ENCODE measurements around the gene CCDC92.

Gene CCDC92, protein sequence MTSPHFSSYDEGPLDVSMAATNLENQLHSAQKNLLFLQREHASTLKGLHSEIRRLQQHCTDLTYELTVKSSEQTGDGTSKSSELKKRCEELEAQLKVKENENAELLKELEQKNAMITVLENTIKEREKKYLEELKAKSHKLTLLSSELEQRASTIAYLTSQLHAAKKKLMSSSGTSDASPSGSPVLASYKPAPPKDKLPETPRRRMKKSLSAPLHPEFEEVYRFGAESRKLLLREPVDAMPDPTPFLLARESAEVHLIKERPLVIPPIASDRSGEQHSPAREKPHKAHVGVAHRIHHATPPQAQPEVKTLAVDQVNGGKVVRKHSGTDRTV

DNA sequence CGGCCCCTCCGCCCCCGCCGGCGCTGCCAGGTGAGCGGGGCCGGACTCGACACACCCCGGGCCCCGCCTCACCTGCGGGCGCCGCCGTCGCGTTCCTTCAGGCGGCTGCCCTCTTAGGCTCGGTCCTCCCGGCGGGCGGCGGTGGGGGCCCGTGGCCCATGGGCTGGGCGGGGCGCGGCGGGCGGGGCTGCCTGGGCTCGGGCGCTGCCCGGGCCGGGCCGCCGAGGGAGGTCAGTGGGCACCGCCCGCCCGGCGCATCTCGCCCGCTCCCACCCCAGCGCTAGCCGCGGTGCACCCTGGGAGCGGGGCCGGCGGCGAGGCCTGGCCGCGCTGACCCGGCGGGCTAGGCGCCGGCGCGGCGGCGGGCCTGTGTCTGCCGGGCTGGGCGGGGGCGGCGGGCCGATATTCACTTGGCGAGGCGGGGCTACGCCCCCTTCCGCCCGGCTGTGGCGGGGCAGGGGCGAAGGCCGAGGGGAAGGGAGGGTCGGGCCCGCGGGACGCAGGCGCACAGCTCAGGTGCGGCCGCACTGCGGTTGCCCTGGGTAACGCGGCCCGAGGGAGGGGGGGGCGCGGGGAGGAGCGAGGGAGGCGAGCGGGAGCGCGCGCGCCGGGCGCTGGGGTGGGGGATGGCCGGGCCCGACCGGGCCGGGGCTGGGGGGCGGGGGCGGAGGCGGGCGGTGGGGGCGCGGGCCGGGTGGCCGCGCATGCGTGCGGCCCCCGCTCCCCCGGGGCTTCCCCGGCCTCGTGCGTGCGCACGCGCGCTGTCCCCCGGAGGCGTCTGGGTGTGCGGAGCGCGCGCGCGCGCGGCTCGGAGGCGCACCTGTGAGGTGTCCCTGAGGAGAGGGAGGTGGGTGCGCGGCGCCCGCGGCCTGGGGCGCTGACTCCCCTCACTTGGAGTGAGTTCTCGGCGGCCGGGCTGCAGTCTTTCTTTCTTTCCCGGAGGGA is at the start of gene CCDC92, which contains the start of gene ZNF664:
Gene CCDC92, minus strand, starts transcription at position 375 of the 945 bp plus-strand sequence. CDS start 28,526 bp downstream, outside the sequence.
Gene ZNF664, plus strand, starts transcription at position 759 of the 945 bp plus-strand sequence. CDS start 38,930 bp downstream, outside the sequence.
- peak; percentile 93 for DNase-seq (ENCODE audit: low read depth, low spot score)

DNA sequence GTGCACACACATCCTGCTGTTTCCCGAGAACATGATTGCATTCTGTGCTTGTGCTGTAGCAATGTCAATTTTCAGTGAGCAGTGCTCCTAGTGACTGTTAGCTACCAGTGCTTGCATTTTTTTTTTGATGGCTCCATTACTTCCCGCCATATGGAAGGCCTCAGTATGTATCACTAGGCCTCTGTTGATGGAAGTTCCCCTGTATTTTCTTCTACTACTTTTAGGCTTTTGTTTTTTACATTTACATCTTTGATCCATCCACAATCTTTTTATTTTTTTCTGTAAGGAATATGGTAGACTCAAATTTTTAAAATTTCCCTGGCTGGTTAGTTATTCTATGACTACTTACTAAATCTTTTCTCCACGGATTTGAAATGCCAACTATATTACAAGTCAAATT is 49.5 kb upstream of the CCDC92 start:
- DNase-seq (ENCODE audit: low read depth, low spot score): no peak

GRCh38 chr12:124021007-124021406 is 48.4 kb upstream of the CCDC92 start:
- no peak for DNase-seq (ENCODE audit: low read depth, low spot score)

- no peak for DNase-seq (ENCODE audit: low read depth, low spot score)
These were observed 47.9 kb upstream of the CCDC92 start for GRCh38 chr12:124020514-124020949.

GRCh38 chr12:124019115-124019514 is 46.5 kb upstream of the CCDC92 start:
- no peak for DNase-seq (ENCODE audit: low read depth, low spot score)

DNA sequence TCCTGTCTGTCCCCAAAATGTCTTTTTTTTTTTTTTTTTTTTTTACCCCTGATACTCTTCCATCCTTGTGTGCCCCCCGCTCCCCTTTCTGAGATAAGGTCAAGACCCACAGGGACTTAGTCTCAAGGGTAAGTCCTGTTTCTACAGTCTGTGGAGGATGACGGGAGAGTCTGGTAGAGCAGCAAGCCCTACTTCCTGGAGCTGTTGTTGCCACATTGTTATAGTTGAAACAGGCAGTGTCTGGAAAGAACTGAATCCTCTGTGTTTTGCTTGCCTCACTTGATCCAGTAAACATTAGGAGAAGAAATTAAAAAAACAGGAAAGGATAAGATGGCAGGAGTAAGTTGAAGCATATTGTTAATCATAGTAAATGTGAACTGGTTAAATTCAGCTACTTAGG is 45.9 kb upstream of the CCDC92 start:
- no peak for DNase-seq (ENCODE audit: low read depth, low spot score)

- no peak for DNase-seq (ENCODE audit: low read depth, low spot score)
These were observed 44.4 kb upstream of the CCDC92 start for GRCh38 chr12:124017064-124017463.

DNA sequence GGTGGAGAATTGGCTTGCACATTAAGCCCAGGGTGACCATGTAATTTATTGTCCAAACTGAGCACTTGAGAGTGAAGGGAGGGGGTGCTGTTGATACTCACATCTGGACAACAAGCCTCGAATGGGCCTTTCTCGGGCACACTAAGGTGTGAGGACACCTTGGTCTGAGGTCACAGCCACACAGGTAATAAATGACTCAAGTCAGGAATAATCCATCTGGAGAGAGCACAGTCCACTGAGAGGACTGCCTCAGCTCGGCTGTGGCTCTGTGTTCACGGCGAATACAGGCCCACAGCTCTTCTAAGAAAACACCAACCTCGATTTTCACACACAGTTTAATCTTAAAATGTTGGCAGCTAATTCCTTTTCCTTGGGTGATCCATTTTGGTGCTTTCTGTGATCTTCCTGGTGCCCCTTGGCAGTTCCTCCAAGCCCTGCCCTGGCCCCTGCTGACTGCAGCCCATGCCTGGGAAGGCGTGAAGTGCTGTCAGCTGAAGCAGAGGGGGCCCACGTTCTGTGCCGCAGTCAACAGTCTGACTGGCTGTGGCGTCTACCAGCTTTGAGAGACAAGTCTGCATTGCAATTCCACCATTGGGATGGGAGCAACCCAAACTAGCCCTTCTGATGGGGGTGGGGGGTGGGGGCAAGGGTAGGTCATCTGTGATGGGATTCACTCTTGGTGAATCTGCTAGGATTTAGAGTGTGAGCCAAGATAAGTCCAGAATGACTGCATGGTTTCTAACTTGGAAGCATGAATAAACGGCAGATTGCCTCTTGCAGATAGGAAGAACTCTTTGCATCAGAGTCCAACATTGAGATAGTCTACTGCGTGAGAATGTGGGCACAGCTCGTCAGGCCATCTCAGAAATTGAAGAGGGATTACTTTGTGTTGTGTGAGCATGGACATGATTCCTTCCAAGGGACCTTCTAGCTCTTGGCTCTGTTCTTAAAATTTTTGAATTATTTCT is 43.1 kb upstream of the CCDC92 start:
- DNase-seq (ENCODE audit: low read depth, low spot score): no peak

DNA sequence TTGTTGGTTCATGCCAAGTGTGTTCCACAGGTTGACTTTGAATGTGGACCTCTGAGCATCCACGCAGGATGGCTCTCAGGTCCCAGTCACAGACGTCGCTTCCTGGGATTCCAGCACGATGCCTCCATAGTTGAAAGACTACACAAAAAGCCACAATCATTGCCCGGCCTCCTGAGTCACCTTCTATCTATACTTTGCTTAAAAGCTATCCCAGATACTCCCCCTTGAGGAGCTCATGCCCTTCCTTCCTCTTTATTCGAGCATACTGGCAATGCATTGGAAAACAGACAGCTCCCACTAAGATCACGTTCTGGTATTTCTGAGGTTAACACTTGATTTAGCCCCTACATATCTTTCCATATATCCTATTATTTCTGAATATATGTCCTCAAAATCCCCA is 40.4 kb upstream of the CCDC92 start:
- no peak for DNase-seq (ENCODE audit: low read depth, low spot score)

- no peak for DNase-seq (ENCODE audit: low read depth, low spot score)
These were observed 38.9 kb upstream of the CCDC92 start for GRCh38 chr12:124011435-124012115.

GRCh38 chr12:124010687-124011086 is 38.1 kb upstream of the CCDC92 start:
- DNase-seq (ENCODE audit: low read depth, low spot score): peak; percentile 93

DNA sequence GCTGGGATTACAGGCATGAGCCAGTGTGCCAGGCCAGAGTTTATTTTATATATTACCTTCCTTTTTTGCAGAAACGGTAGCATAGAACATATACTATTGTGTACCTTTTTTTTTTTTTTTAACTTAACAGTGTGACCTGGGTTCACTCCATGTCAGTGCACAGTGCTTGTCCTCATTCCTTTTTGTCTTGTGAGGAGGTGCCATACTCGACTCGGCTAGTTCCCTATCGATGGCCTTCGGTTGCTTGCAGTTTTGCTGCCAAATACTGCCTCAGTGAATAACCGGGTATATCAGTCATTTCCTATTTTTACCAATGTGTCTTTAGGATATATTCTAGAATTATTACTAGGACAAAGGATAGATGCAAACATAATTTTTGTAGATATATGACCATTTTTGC is 37.1 kb upstream of the CCDC92 start:
- no peak for DNase-seq (ENCODE audit: low read depth, low spot score)

DNA sequence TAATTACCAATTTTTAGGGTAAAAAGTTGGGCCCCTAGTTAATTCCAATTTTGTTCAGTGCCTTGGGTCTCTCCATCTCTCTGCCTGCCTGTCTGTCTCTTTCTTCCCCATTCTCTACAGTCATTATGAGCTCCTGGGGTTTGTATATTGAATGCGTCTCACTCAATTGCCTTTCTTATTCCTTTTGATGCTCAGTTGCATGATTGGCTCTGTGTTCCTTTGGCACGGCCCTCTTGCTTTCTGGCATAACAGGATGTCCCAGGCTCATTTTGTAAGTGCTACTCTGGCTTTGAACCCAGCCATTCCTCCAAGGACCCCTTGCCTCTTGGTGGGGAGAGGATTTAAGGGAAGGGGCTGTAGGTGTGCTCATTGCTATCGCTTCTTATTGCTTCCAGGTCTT is 36.0 kb upstream of the CCDC92 start:
- DNase-seq (ENCODE audit: low read depth, low spot score): no peak

DNA sequence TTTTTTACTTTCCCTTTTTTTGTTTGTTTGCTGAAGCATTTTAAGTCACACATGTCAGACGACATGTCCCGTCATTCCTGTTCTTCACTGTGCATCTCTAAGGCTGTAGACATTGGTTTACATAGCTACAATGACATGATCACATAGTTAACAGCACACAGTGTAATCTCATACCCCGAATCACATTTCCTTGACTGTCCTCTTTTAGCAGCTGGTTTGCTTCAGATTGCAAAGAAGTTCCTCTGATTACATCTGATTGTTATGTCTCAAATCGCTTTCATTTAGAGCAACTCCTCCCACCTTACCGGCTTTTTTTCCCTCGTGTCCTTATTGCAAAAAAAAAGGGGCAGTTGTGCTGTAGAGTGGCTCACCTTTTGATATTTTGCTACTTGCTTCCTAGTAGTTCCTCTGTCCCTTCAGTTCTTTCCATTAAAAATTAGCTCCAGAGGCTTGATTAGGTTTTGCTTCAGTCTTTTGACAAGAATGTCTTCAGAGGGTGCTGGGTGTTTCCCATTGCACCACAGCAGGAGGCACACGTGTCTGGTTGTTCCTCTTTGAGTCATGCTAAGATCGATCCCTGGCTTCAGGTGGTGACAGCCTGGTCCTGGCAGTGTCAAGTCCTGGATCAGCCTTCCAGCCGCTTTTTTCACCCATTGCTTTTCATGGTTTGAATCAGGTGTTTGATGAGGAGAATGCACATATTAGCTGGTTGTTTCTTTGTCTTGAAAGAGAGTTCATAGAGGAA is 35.4 kb upstream of the CCDC92 start:
- no peak for DNase-seq (ENCODE audit: low read depth, low spot score)

DNA sequence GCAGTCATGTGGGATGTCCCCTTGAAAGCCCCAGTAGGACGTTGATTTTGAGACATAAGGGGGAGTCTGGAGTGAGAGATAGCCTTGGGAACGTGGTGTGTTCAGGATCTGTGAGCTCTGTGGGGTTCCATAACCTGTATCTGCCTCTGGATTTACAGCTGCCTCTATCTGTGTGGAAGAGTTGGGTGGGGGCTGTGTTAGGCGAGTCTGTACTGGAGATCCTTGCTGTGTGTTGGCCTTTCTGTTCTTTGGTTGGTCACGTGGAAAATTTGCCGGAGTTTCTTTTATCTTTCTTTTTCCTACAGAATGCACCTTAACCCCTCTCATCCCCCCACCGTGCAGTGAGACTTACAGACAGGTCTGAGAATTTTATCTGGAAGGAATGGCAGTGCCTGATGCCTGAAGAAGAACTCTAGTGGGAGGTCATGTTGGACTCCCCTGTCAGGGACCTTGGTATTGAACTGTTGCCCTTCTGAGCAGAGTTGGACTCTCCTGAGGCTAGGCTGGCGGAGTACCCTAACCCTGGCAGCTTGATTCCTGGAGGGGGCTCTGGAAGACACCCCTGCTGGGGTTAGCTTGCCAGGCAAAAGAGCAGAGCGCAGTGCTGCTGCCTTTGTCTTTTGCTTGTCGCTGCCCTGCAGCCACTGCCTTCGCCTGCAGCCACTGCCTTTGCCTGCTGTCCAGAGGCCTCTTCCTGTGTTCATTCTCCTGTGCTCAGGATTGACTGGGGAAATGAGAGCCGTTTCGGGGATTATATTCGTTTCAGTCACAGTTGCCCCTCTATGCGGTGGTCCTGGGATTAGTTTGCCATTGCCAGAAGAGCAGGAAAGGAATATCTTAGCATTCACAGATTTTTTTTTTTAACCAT is 34.4 kb upstream of the CCDC92 start:
- DNase-seq (ENCODE audit: low read depth, low spot score): peak; percentile 50

- DNase-seq (ENCODE audit: low read depth, low spot score): no peak
These were observed 33.6 kb upstream of the CCDC92 start for GRCh38 chr12:124006085-124006845.

DNA sequence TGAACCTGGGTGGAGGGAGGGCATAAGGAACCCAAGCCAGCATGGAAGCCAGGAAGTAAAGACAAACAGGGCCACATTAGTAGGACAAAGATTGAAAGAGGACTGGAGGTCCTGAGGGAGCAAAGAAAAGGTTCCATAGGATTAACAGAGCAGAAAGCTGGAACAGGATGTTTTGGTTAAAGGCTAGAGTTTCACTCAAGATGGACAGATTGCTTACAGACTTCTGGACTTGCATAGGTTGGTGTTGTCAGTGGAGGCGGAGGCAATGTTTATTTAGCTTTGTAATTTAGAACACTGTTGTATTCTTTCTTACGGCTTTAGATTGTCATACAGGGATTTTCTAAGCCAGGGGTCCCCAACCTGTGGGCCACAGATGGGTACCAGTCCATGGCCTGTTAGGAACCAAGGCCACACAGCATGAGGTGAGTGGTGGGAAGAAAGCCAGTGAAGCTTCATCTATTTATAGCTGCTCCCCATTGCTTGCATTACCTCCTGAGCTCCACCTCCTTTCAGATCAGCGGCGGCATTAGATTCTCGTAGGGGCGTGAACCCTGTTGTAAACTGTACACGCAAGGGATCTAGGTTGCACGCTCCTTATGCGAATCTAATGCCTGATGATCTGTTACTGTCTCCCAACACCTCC is 31.7 kb upstream of the CCDC92 start:
- DNase-seq (ENCODE audit: low read depth, low spot score): no peak

DNA sequence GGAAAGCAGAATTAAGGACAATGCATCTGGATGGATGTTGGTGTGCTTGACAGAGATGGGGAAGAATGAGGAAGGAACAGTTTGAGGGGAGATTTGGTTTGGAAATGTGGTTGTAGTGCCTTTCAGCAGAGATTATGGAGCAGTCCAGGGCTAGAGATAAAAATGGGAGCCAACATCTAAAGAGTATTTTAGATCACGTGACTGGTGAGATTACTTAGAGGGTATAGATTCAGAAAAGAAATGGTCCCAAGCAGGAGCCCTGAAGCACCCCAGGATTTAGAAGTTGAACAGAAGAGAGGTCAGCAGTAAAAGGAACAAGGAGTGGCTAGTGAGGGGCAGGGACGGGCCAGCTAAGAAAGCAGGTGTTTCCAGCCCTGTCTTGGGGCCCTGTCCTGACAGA is 30.0 kb upstream of the CCDC92 start:
- DNase-seq (ENCODE audit: low read depth, low spot score): no peak

Data from ELF-1 (cell line).